HEK293 (cell line): ENCODE data around the gene IL17D.

Experiments used
- CTCF ChIA-PET: fragments of 350-600 bp; formaldehyde crosslinking; extraction: SDS; loops from one replicate; lab custom pipeline; 2021; ENCODE audit warnings: antibody characterized with exemption; lab: Yijun Ruan, JAX
- POLR2A ChIA-PET: fragments of 300-600 bp; formaldehyde crosslinking; extraction: SDS; loops from one replicate; lab custom pipeline; 2020; ENCODE audit warnings: antibody characterized with exemption, inconsistent platforms; lab: Yijun Ruan, JAX
- H3K27ac ChIP-seq: fragments of 200-500 bp; sonication (Bioruptor generic); 2 replicates; pipeline ENCODE4 v1.5.1; 2014; ENCODE audit warnings: low read depth, low read length, control low read depth, inconsistent platforms; ENCODE audit errors: extremely low read depth
- H3K36me3 ChIP-seq, 2 experiments: fragments of 200-500 bp in 1 of 2; sonication (Bioruptor generic) in 1 of 2; 1 replicate in 1 of 2; 2 replicates in 1 of 2; pipeline ENCODE4 v1.5.1; 2014 to 2017; ENCODE audit warnings: inconsistent platforms in 2 of 2, low read length in 2 of 2; ENCODE audit not compliant: control insufficient read depth in 2 of 2, insufficient read depth in 1 of 2
- H3K4me1 ChIP-seq: fragments of 200-500 bp; sonication (Bioruptor generic); 2 replicates; pipeline ENCODE4 v1.5.1; 2014; ENCODE audit warnings: mild to moderate bottlenecking, low read length, inconsistent platforms; ENCODE audit not compliant: control insufficient read depth, insufficient read depth
- H3K4me3 ChIP-seq: 2 replicates; pipeline ENCODE4 v1.5.1; 2011; ENCODE audit warnings: low read depth, mild to moderate bottlenecking, control low read depth, low read length, moderate library complexity
- H3K9me3 ChIP-seq: fragments of 200-500 bp; sonication (Bioruptor generic); 2 replicates; pipeline ENCODE4 v1.5.1; 2014; ENCODE audit warnings: low read depth, low read length, inconsistent platforms; ENCODE audit not compliant: control insufficient read depth, insufficient read depth
- BCL11B ChIP-seq: fragments of 450-650 bp; formaldehyde crosslinking; IDR thresholded peaks from 2 replicates; pipeline ENCODE4 v1.5.1; 2016; ENCODE audit warnings: low read depth, missing biosample characterization, missing genetic modification characterization
- ZNF202 ChIP-seq: fragments of 450-650 bp; formaldehyde crosslinking; IDR thresholded peaks from 2 replicates; pipeline ENCODE4 v1.5.1; 2016; ENCODE audit warnings: missing biosample characterization, missing genetic modification characterization, borderline replicate concordance
- ZNF24 ChIP-seq: fragments of 450-650 bp; formaldehyde crosslinking; IDR thresholded peaks from 2 replicates; pipeline ENCODE4 v1.5.1; 2016; ENCODE audit warnings: missing biosample characterization, missing genetic modification characterization
- ZNF274 ChIP-seq, 2 experiments: fragments of 200-500 bp in 1 of 2; fragments of 450-650 bp in 1 of 2; sonication (Bioruptor generic) in 1 of 2; formaldehyde crosslinking in 1 of 2; IDR thresholded peaks; 2 replicates each; pipeline versions ENCODE4 v1.5.1 to v1.6.1; 2014 to 2016; ENCODE audit warnings: borderline replicate concordance in 1 of 2, inconsistent platforms in 1 of 2, low read length in 1 of 2, missing biosample characterization in 1 of 2, missing genetic modification characterization in 1 of 2
- ZNF433 ChIP-seq: fragments of 450-650 bp; formaldehyde crosslinking; IDR thresholded peaks from 2 replicates; pipeline ENCODE4 v1.5.1; 2016; ENCODE audit warnings: missing biosample characterization, missing genetic modification characterization, low read depth
- ZNF514 ChIP-seq: fragments of 450-650 bp; formaldehyde crosslinking; IDR thresholded peaks from 2 replicates; pipeline ENCODE4 v1.5.1; 2016; ENCODE audit warnings: missing biosample characterization, missing genetic modification characterization
- ZNF544 ChIP-seq: fragments of 450-650 bp; formaldehyde crosslinking; IDR thresholded peaks from 2 replicates; pipeline ENCODE4 v1.5.0; 2017; ENCODE audit warnings: missing biosample characterization, missing genetic modification characterization
- ZNF707 ChIP-seq: fragments of 450-650 bp; formaldehyde crosslinking; IDR thresholded peaks from 2 replicates; pipeline ENCODE4 v1.5.1; 2016; ENCODE audit warnings: missing biosample characterization, missing genetic modification characterization
- TF ChIP-seq, protein P1 (sequence below): fragments of 450-650 bp; formaldehyde crosslinking; IDR thresholded peaks from 2 replicates; pipeline ENCODE4 v1.5.1; 2016; ENCODE audit warnings: missing biosample characterization, missing genetic modification characterization
- TF ChIP-seq, protein P2 (sequence below): fragments of 450-650 bp; formaldehyde crosslinking; IDR thresholded peaks from 2 replicates; pipeline ENCODE4 v1.5.1; 2016; ENCODE audit warnings: missing biosample characterization, missing genetic modification characterization
- TF ChIP-seq, protein P3 (sequence below): fragments of 450-650 bp; formaldehyde crosslinking; conservative IDR thresholded peaks from 2 replicates; pipeline ENCODE4 v1.5.1; 2016; ENCODE audit warnings: low read depth, missing biosample characterization, missing genetic modification characterization

The IL17D gene

GRCh38 chr13:20709369-20709768 is 5.9 kb downstream of the IL17D start:
- Histone ChIP-seq H3K9me3 (no peaks in the 10 kb centered on the region), H3K4me1 (no peaks in the 10 kb centered on the region), H3K36me3 (no peaks in the 10 kb centered on the region), H3K4me3 (no peak overlapping the region), H3K27ac (no peak overlapping the region)
- CTCF ChIA-PET: interaction anchor here (0.8 kb wide), 1 partner anchor 216 kb away, joined by 3 read pairs; no protein-coding TSS in a partner anchor
- POLR2A ChIA-PET: interaction anchor here (1.0 kb wide), 1 partner anchor 64 kb away, joined by 3 read pairs; the partner anchor contains the start of gene EEF1AKMT1
- no peak for TF ChIP-seq ZNF24
- no peak for TF ChIP-seq ZNF514
- TF ChIP-seq ZNF707 (tag by site-specific recombination): no peak
- TF ChIP-seq, protein P1, sequence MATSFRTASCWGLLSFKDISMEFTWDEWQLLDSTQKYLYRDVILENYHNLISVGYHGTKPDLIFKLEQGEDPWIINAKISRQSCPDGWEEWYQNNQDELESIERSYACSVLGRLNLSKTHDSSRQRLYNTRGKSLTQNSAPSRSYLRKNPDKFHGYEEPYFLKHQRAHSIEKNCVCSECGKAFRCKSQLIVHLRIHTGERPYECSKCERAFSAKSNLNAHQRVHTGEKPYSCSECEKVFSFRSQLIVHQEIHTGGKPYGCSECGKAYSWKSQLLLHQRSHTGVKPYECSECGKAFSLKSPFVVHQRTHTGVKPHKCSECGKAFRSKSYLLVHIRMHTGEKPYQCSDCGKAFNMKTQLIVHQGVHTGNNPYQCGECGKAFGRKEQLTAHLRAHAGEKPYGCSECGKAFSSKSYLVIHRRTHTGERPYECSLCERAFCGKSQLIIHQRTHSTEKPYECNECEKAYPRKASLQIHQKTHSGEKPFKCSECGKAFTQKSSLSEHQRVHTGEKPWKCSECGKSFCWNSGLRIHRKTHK (tag by site-specific recombination): no peak

- POLR2A ChIA-PET: interaction anchor here (1.0 kb wide), 1 partner anchor 64 kb away, joined by 3 read pairs; the partner anchor contains the start of gene EEF1AKMT1
- no peak for TF ChIP-seq BCL11B (tag by site-specific recombination)
- TF ChIP-seq, protein P2, sequence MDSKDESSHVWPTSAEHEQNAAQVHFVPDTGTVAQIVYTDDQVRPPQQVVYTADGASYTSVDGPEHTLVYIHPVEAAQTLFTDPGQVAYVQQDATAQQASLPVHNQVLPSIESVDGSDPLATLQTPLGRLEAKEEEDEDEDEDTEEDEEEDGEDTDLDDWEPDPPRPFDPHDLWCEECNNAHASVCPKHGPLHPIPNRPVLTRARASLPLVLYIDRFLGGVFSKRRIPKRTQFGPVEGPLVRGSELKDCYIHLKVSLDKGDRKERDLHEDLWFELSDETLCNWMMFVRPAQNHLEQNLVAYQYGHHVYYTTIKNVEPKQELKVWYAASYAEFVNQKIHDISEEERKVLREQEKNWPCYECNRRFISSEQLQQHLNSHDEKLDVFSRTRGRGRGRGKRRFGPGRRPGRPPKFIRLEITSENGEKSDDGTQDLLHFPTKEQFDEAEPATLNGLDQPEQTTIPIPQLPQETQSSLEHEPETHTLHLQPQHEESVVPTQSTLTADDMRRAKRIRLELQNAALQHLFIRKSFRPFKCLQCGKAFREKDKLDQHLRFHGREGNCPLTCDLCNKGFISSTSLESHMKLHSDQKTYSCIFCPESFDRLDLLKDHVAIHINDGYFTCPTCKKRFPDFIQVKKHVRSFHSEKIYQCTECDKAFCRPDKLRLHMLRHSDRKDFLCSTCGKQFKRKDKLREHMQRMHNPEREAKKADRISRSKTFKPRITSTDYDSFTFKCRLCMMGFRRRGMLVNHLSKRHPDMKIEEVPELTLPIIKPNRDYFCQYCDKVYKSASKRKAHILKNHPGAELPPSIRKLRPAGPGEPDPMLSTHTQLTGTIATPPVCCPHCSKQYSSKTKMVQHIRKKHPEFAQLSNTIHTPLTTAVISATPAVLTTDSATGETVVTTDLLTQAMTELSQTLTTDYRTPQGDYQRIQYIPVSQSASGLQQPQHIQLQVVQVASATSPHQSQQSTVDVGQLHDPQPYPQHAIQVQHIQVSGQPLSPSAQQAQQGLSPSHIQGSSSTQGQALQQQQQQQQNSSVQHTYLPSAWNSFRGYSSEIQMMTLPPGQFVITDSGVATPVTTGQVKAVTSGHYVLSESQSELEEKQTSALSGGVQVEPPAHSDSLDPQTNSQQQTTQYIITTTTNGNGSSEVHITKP (tag by site-specific recombination): peak; percentile 26; the same call in 1 of the 2 replicates
- Histone ChIP-seq H3K9me3 (no peaks in the 10 kb centered on the region), H3K4me1 (no peaks in the 10 kb centered on the region), H3K36me3 (no peaks in the 10 kb centered on the region), H3K27ac (no peak overlapping the region), H3K4me3 (no peak overlapping the region)
- CTCF ChIA-PET: interaction anchor here (0.7 kb wide), 1 partner anchor 37 kb away, joined by 5 read pairs; no protein-coding TSS in a partner anchor
Measured at GRCh38 chr13:20709782-20710181, 6.3 kb downstream of the IL17D start.

DNA sequence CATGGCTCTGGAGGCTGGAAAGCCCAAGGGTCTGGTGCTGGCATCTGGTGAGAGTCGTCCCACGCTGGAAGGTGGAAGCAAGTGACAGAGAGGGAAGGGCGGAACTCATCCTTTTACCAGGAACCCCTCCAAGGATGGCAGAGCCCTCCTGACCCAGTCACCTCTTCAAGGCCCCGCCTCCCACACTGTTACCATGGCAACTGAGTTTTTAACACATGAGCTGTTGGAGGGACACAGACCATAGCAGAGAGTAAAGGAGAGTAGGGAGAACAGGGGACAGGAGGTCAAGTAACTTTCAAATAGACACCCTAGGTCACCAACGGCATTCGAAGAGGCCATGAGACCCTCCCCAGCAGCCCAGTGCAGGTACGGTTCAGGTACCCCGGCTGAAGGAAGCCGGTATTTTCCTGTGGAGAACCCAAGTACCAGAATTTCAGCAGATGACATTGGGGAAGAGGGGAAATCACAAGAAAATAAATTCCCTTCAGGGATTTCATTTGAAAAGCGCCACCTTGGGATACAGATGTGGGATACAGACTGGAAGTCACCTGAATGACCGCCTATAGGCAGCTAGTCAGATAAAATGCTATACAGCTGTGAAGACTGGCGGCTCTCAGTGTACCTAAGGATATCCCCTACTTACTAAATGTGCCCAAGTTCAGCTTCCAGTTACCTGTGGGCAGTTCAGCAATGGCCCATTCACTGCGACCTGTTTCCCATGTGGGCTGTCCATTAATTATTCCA is 8.0 kb downstream of the IL17D start:
- POLR2A ChIA-PET: no interaction called here
- H3K9me3 ChIP-seq: no peaks in the 10 kb centered on the region
- CTCF ChIA-PET: interaction anchor here (1.0 to 2.0 kb wide), 10 partner anchors 11 to 442 kb away, joined by 3 to 15 read pairs (median 4); no protein-coding TSS in a partner anchor
- no peak overlapping the region for H3K27ac ChIP-seq
- H3K4me3 ChIP-seq: no peak overlapping the region
- no peaks in the 10 kb centered on the region for H3K36me3 ChIP-seq
- H3K4me1 ChIP-seq: no peaks in the 10 kb centered on the region
- TF ChIP-seq ZNF544 (tag by site-specific recombination) (no peak), ZNF202 (tag by site-specific recombination) (no peak), ZNF274 (IDR thresholded peaks at IDR 0.05; ENCODE audit: low read length) (no peak), ZNF274 (tag by site-specific recombination; IDR thresholded peaks at IDR 0.05; ENCODE audit: borderline replicate concordance) (no peak), ZNF433 (tag by site-specific recombination) (no peak)
- TF ChIP-seq, protein P2 (tag by site-specific recombination): 0 out of 2 replicates have a peak, but pooled peaks have one; percentile 22
- TF ChIP-seq, protein P3, sequence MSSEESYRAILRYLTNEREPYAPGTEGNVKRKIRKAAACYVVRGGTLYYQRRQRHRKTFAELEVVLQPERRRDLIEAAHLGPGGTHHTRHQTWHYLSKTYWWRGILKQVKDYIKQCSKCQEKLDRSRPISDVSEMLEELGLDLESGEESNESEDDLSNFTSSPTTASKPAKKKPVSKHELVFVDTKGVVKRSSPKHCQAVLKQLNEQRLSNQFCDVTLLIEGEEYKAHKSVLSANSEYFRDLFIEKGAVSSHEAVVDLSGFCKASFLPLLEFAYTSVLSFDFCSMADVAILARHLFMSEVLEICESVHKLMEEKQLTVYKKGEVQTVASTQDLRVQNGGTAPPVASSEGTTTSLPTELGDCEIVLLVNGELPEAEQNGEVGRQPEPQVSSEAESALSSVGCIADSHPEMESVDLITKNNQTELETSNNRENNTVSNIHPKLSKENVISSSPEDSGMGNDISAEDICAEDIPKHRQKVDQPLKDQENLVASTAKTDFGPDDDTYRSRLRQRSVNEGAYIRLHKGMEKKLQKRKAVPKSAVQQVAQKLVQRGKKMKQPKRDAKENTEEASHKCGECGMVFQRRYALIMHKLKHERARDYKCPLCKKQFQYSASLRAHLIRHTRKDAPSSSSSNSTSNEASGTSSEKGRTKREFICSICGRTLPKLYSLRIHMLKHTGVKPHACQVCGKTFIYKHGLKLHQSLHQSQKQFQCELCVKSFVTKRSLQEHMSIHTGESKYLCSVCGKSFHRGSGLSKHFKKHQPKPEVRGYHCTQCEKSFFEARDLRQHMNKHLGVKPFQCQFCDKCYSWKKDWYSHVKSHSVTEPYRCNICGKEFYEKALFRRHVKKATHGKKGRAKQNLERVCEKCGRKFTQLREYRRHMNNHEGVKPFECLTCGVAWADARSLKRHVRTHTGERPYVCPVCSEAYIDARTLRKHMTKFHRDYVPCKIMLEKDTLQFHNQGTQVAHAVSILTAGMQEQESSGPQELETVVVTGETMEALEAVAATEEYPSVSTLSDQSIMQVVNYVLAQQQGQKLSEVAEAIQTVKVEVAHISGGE: no peak
